ENCODE results near the gene TAS1R1.

Gene TAS1R1

DNA sequence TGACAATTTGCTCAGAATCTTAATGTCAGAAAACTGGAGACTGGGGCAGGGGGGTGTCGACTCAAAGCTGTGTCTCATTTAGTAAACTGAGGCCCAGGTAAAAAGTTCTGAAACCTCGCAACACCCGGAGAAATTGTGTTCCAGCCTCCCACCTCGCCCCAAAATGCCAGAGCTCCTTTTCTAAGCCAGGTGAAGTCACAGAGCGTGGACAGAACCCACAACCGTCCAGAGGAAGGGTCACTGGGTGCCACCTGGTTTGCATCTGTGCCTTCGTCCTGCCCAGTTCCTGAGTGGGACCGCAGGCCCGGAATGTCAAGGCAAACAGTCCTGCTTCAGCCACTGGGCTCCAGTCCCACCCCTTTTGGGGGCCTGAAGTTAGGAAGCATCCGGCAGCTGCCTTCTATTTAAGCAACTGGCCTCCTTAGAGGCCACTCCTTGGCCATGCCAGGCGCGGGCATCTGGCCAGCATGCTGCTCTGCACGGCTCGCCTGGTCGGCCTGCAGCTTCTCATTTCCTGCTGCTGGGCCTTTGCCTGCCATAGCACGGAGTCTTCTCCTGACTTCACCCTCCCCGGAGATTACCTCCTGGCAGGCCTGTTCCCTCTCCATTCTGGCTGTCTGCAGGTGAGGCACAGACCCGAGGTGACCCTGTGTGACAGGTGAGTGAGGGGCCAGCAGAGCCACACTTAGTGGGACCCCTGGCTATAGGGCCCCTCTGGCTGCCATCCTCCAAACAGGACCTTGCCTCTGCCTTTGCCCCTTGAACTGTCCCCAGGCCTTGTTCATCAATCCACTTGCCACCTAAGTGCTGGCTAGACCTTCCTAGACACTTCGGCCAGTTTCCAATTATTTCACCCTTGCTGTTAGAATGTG, at the start of gene TAS1R1:
Gene TAS1R1 (plus strand): TSS at position 401 of the 872 bp plus-strand sequence. CDS start 67 bp downstream, at position 468.
- no peak for DNase-seq

DNA sequence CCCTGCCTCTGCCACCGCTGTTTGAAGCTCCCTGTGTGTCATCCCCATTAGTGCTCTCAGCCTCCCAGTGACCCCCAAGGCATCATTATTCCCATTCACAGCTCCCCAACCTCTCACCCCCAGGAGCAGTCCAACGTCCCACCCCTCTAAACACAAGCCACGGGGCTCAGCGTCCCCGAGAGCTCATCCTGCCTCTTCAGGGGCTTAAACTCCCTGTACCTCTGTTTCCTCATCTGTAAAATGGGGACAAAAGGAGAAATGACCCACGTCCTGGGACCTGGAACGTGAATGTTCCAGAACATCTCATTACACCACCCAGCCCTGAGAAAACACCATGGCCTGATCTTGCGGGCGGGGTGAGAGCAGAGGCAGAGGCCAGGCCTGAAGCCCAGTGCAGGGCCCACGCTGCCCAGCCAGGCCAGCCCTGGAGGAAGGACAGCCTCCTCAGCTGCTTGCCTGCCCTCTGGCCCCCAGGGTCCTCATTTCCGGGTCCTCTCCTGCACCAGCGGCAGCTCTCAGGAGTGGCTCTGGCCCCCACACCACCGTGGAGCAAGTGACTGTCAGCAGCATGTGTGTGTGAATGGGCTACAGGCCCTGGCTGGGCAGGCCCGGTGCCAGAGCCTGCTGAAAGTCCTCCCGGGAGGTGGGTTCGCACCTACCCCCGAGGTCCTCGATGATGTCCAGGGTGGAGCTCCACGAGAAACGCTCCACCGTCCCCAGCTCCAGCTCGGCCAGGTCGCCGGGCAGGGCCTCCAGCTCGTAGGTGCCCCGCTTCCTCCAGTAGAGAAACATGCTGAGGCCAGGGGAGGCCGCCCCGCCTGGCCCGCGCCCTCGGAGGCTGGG, 49.5 kb upstream of the TAS1R1 start:
- DNase-seq = no peak

DNA sequence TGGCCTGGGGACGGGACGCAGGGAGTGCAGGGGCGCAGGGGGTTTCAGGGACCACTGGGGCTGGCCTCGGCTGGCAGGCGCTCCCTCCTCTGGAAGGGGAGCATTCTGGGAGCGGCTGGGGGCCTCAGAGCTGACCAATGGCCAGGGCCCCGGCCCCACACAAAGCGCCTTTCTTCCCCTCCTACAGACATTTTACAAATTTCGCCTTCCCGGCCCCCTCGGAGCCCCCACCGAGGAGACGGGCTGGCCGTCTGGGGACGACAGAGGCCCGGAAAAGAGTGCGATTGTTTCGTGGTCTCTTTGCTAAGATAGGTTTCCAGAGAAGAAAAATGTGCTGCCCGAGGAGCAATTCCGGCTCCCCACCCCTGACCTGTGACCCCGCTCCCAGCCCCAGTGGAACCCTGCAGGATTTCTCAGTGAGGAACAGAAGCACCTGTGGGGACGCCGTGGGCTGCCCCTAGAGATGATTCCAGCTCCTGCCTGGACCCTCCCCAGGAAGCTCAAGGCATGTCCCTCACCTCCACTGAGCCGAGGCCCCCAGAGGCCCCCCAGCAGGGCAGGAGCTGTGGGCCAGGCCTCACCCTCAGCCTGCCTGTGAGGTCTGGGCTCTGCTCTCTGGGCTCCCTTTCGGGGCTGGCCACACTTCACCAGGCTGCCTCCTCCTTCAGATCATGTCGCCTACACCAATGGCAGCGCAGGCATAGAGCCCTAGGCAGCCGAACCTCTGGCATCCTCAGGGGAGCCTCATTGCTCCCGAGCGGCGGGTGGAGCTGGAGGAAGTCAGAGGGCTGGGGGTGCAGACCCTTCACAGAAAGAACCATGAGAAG, 48.7 kb upstream of the TAS1R1 start:
- DNase-seq = no peak

DNA sequence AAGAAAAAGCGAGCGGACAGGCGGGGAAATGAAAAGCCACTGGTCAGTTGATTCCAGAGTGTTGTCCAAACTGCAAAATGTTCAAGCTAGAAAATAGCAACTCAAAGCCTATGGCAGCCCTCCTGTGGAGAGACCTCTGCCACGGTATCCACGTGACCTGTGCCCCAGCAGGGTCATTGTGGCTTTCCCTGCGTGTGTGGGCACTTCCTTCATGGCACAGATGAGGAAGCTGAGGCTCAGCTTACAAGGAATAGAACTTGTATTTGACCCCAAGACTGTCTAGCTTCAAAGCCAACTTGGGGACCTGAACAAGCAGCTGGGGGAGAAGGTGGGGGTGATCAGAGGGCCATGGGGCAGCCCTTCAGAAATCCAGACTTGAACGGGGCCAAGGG, 48.1 kb upstream of the TAS1R1 start:
- DNase-seq = no peak

DNA sequence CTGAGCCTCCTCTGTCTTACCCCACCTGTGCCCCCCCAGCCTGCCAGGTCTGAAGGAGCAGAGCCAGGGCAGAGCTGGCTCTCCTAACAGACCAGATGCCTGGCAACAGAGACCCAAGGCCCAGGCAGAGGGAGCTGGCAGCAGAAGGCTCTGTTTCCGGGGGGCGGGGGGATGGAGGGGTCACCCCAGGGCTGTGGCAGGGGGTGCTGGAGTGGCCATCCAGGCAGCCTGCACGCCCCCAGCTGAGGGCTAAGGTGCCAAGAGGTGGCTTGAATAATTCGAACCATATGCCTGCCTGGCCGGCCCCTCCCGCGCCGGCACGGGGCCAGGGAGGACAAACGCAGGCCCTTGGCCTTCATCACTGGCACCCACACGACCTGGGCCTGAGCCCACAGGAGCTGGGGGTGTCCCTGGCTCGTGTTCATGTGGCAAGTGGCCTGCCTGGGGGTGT, 47.6 kb upstream of the TAS1R1 start:
- DNase-seq = no peak

DNA sequence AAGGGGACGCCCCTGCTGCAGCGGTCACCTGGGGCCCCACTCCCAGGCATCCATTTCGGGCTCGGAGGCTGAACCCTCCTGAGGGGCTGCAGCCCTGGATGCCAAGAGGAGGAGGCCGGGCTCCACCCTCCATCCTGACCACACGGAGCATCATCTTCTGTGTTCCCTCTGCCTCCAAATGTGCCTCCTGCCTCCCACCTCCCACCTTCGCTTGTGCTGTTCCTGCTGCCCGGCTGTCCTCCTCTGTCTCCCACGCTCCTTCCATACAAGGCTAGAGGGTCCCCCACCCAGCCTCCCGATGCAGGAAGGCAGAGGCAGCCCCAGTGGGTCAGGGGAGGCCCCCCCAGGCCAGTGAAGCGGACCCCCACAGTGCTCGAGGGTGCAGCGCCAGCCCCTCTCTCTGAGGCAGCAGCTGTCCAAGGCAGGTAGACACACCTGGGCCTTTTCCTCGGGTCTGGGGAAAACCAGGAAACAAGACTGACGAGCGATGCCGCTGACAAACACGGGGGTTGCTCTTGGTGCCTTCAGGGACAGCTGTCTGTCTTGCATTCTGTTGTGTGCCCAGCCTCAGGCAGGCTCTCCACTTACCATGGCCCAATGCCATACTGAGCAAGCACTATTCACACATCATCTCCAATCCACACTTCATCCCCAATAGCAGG, 46.8 kb upstream of the TAS1R1 start:
- DNase-seq = no peak

DNA sequence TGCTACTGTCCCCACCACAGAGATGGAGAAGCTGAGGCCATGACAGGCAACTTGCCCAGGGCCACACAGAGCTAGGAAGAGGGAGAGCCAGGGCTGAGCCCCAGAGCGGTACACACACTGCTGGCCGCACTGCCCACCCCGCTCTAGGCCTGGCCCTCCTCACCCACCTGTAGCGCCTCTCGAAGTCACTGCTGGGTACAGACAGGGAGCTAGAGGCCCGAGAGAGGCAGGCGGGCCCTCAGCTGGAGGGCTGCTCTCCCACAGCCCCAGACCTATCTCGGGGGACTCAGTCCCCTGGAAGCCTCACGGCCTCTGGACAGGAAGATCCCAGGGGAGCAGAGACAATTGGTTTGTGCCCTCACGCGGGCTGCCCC, 46.3 kb upstream of the TAS1R1 start:
- DNase-seq = no peak

DNA sequence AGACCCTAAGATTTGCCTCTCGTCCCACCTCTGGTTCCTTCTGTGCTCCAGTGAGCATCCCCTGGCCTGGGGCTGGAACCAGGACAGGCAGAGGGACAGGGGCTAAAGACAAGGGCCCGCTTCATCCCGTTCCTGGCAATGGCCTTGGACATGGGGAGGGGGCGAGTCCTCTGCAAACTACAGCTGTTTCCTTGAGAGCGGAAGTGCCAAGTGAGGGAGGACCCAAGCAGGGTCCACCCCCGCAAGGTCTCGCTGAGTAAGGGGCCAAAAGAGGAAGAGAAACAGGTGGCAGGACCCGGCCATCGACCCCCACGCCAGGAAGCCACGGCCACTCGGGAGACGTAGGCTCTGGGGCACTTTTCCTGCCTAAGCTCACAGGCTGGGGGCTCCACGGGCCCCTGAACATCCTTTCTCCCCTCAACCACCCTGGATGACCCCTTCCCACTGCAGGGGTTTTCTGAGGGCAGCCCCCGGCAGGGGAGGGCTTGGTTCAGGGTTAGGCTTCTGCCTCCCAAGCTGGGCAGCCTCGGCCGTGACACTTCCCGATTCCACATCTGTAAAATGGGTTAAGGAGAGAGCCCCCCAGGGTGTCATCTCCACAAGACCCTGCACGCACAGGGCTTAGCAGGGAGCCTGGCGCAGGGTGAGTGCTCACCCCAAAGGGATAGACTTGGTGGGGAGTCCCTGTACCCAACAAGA, 45.7 kb upstream of the TAS1R1 start:
- no peak for DNase-seq

DNA sequence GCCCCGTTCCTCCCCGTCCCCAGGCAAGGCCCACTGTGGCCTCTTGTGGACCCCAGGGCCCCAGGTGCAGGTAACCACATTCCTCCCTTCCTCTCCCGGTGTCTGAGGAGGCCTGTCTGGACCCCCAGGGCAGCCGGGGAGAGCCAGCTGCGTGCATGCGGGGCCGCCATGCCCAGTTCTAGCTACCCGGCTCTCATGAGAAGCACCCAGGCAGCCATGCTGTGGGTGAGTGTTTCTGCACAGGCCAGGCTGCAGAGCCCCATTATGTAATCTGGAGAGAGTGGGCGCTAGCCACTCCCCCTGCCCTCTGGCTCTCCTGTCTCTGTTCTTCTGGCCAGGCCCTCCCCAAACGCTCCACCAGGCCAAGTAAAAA, 45.2 kb upstream of the TAS1R1 start:
- no peak for DNase-seq

DNA sequence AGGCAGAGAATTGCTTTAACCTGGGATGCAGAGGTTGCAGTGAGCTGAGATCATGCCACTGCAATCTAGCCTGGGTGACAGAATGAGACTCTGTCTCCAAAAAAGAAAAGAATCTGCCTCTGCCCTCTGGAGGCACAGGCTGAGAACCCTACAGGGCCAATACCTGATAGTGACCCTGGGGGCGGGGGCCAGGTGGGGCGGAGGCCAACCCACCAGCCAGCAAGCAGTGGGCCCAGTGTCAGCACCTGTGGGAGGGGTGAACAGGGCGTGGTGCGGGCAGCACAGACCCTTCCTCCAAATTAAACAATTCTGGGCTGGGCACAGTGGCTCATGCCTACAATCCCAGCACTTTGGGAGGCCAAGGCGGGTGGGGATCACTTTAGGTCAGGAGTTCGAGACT, 44.6 kb upstream of the TAS1R1 start:
- no peak for DNase-seq

DNA sequence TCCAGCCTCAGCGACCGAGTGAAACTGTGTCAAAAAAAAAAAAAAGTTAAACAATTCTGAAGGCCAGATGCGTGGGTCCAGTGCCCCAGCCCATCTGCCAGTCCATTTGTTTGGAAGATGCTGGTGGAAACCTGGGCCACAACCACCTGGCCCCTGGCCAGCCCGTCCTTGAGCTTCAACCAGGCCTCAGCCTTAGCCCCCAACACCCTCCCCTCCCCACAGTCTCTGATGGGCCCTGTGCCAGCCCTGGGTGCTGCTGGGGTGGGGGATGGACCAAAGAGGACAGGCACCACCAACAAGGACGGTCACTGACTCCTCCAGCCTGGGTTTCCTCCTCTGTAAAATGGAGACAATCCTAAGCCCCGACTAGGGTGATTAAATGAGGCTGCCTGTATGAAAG, 44.1 kb upstream of the TAS1R1 start:
- DNase-seq = no peak

DNA sequence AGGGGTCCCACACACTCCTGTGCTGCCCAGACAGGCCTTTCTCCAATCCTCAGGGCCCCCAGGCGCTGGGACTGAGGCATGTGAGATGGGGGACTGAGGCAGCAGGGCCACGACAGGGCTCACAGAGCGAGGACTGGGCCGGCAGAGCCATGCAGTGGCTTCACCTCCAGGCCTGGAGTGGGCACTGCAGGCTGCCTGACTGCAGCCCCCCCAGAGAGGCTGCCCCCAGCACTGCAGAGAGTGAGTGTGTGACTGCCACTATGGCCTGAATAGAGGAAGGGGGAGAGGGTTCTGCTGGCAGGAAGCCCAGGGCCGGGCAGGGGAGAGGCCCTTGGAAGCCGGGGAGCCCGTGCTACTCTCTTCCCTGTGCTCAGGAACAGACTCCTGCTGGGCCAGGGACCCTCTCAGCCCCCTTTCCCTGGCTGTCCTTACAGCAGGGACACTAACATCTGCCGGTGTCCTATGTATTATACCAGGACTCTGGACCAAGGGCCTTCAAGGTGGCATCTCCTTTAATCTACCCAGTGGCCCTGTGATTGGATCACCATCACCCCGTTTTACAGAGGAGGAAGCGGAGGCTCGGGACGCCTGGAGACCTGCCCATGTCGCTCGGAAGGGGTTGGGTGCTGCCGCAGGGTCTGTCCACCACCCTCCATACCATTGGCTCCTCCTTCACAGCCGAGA, 43.4 kb upstream of the TAS1R1 start:
- DNase-seq = no peak

DNA sequence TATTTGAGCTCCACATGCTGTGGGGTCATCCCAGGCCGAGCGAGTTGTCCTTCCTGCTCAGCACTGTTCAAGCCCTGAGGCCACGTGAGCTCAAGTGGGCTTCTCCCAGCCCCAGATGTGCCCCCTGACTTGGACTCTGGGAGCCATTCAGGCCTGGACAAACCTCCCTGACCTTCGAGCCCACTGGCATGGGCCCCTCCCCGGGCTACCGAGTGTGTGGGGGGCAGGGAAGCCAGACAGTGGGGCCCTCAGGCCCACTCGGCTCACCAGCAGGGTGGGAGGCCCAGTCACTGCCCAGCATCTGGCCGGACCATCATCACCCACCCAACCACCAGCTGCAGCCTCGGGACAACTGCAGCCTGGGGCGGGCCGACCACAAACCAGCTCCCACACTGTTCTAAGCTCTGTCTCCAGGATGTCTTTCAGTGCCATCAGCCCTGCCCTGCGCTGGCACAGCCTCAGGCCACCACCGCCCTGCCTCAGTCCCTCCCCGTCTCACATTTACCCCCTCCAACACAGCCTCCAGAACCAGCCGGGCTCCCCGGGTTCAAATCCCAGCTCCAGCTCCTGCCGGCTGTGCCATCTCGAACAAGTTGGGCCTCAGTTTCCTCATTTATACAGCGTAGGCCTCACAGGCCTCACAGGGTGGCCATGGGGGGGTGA, 42.7 kb upstream of the TAS1R1 start:
- DNase-seq = no peak

DNA sequence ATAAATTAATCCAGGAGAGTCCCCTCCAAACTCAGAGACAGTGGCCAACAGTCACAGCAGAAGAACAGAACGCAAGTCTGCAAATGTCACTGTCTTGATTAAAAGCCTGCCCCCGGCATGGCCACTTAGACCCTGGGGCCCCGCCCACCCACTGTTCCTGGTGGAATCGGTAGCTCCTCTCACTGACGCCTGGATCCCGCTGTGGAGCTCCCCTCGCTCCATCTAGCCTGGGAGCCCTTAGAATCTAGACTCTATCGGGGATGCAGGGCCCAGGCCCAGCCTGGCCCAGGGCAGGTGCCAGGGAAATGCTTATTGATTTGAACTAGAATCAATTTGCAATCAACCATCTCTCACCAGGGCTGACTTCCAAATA, 42.2 kb upstream of the TAS1R1 start:
- no peak for DNase-seq

DNA sequence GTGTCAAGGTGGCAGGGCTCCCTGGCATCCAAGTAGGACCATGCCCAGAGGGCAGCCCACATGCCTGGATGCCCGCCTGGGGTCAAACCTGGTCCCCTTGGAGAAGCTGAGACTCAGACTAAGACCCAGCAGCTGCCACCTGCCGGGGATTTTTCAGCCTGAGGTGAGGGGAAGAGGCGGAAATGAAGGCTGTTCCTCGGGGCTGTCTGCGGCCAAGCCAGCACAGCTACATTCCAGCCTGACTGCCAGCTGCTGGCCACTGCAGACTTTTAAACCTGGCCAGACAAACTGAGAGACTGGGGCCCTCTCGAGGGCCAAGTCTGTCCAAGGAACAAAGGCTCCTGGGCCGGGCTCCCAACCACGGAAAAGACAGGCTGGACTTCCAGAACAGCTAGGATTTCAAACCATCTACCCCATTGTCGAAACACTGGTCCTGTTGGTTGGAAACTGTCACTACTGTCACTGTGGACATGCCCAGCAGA, 41.7 kb upstream of the TAS1R1 start:
- DNase-seq = no peak

DNA sequence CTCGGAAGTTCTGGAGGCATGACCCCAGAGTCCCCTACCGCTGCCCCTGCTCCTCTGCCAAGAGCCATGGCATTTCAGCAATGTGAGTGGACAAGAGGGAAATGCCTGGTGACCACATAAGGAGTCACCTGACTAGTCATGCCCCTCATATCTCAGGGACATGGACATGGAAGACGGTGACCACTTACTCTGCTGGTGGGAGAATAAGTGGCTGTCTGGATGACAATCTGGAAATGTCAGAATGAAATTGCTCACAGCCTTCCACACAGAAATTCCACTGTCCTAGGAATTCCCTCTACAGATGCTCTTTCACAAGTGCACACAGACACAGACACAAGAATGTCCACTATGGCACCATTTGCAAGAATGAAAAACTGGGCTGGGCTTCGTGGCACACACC, 39.3 kb upstream of the TAS1R1 start:
- DNase-seq = no peak

DNA sequence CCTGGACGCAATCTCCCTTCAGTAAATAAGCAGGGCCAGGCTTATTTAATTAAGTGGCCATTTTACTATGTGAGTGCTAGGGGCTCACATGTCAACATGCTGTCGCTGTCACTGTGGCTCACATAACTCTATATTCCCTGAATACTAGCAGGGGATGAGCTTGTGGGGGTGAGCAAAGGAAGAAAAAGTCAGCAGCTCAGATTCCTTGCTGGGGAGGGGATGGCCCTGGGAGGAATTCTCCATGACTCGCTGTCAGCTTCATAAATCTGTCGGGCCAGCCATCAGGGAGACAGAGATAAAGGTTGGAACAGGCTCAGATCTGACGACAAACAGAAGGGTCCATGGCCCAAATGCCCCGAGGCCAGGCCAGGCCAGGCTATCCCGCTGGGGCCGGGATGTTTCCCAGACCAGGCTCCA, 37.7 kb upstream of the TAS1R1 start:
- no peak for DNase-seq

DNA sequence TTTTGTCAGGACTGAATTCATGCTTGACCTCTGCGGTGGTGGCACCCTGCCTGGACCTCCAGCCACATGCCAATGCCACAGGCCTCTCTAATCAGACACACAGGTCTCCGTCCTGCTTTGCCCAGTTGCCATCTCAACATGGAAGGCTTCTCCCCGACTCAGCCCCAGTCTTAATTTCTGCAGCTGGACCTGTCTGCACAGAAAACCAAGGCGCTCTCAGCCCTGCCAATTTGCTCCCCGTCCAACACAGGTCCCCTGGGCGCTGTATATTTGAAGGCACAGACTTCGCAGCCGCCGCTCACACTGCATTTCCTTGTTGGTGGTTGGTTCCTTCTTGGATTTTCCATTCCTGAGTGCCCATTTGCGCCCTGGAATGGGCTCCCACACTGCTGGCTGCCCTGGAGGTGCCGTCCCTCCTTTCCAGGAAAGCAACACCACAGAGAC, 35.6 kb upstream of the TAS1R1 start:
- DNase-seq = no peak

DNA sequence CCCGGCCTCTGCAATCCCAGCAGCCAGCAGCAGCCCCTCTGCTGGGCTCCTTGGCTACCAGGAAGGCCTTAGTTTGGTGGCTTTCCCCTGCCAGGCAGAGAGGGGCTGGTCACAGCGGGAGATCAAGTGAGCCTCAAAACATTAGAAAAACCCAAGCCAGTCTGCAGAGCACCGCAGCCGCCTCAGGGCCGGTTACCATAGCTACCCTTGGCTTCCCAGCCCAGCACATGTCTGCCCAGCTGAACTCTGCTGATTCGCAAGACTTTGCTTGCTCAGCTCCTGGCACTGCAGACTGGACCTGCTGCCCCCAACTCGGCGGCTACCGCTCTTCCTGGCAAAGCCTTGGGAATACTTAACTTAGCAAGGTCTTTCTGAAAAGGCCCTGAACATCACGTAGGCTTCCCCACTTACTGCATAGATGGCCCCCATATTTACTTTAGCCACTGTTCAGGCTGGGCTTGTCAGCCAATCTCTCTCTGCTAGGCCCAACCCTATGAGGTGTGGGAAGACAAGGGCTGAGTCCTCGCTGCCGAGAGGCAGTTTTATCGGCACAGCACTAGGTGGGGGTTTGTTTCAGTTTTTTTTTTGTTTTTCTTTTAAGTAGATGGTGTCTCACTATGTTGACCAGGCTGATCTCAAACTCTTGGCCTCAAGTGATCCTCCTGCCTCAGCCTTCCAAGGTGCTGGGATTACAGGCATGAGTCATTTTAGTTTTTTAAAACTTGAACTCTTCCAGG, 35.0 kb upstream of the TAS1R1 start:
- no peak for DNase-seq

DNA sequence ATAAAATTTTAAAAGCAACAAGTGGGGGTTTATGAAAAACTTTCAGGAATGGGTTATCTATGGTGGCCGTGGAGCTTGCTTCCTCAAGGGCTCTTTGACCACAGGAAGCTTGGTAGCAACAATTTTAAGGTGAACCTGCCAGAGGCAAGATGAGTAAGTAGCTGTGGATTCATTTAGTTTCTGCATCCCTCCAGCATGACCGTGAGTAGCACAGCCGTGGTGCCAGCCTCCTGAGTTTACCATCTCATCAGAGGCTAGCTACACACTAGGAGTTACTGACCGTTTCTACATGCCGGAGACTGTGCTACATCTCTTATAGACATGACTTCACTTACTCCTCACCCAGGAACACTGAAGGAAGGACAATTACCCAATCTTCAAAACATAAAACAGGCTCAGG, 33.6 kb upstream of the TAS1R1 start:
- no peak for DNase-seq
